HepG2 (cell line): ENCODE results near the gene MYO9A. TPM values are rescaled to one million over a fixed set of nuclear protein-coding genes. Genes with fewer than 3 reads are reported as not detected.

Experiments used
- ATAC-seq: fragments of 200-7000 bp; cut with Tn5 transposase; 3 replicates; pipeline ENCODE4 v1.9.1; 2020; ENCODE audit warnings: mild to moderate bottlenecking, moderate library complexity
- BruUV-seq: library from RNA; stranded (reverse); fragments of 400-500 nt; replicated peaks from 2 replicates; lab custom pipeline; 2021; lab: Mats Ljungman, UMichigan
- CTCF ChIA-PET: fragments of 300-600 bp; formaldehyde crosslinking; extraction: SDS; loops from one replicate; lab custom pipeline; 2021; ENCODE audit warnings: low total read pairs, inconsistent platforms, low intra/inter-chr PET ratio; lab: Yijun Ruan, JAX
- POLR2A ChIA-PET: fragments of 350-600 bp; sonication (Branson Sonifier 250); formaldehyde crosslinking; loops from one replicate; lab custom pipeline; 2020; ENCODE audit warnings: antibody characterized with exemption, inconsistent platforms; lab: Yijun Ruan, JAX
- DNase-seq: peaks from one replicate; pipeline ENCODE4 v3.0.0-alpha.2; 2015; ENCODE audit warnings: low spot score
- FAIRE-seq: peaks from 3 replicates; lab custom pipeline; 2011; peaks lifted over from hg19 to GRCh38; lab: Jason Lieb, UNC
- H2AFZ ChIP-seq: one replicate; pipeline ENCODE4 v1.6.1; 2011; ENCODE audit warnings: low read length, inconsistent platforms
- H3K27ac ChIP-seq: fragments of 300-600 bp; 3 replicates; pipeline ENCODE4 v1.8.0; 2011; ENCODE audit warnings: mixed run types, mild to moderate bottlenecking, mixed read lengths, low read length, inconsistent platforms; ENCODE audit not compliant: insufficient read depth; ENCODE audit errors: extremely low read length
- H3K27me3 ChIP-seq, 2 experiments: fragments of 200-600 bp in 1 of 2; 2 replicates in 1 of 2; 3 replicates in 1 of 2; pipeline versions ENCODE4 v1.6.0 to v1.8.0; 2011; ENCODE audit warnings: low read length in 2 of 2, mild to moderate bottlenecking in 2 of 2, moderate library complexity in 2 of 2, inconsistent platforms in 1 of 2; ENCODE audit not compliant: insufficient read depth in 2 of 2, control insufficient read depth in 1 of 2
- H3K36me3 ChIP-seq, 2 experiments: fragments of 200-600 bp in 1 of 2; replicated peaks in 1 of 2; 2 replicates in 1 of 2; 3 replicates in 1 of 2; pipeline versions ENCODE4 v1.5.1 to v1.8.0; 2011; ENCODE audit warnings: low read length in 2 of 2, inconsistent platforms in 1 of 2; ENCODE audit not compliant: insufficient read depth in 2 of 2, control insufficient read depth in 1 of 2
- H3K4me1 ChIP-seq: 2 replicates; pipeline ENCODE4 v1.5.1; 2012; ENCODE audit warnings: low read length, inconsistent platforms; ENCODE audit not compliant: insufficient read depth
- H3K4me2 ChIP-seq: 2 replicates; pipeline ENCODE4 v1.6.0; 2011; ENCODE audit warnings: low read depth, low read length, inconsistent platforms
- H3K4me3 ChIP-seq, 3 experiments: fragments of 200-600 bp in 1 of 3; sonication (generic), shearing (Covaris generic) in 1 of 3; replicated peaks in 1 of 3; 2 replicates each; pipeline ENCODE4 v1.5.1; 2011 to 2016; ENCODE audit warnings: low read length in 3 of 3, inconsistent platforms in 2 of 3, low read depth in 2 of 3, mild to moderate bottlenecking in 2 of 3, control low read depth in 1 of 3, mixed read lengths in 1 of 3; ENCODE audit not compliant: insufficient read depth in 1 of 3
- H3K79me2 ChIP-seq: one replicate; pipeline ENCODE4 v1.6.1; 2011; ENCODE audit warnings: low read length, inconsistent platforms; ENCODE audit not compliant: insufficient read depth
- H3K9ac ChIP-seq: 2 replicates; pipeline ENCODE4 v1.6.0; 2011; ENCODE audit warnings: mild to moderate bottlenecking, low read depth, low read length, inconsistent platforms; ENCODE audit not compliant: insufficient read depth
- H3K9me3 ChIP-seq: 2 replicates; pipeline ENCODE4 v1.5.1; 2012; ENCODE audit warnings: mild to moderate bottlenecking, low read length
- H4K20me1 ChIP-seq: 2 replicates; pipeline ENCODE4 v1.6.0; 2011; ENCODE audit warnings: inconsistent platforms, mild to moderate bottlenecking, low read length, moderate library complexity; ENCODE audit not compliant: insufficient read depth
- CEBPB ChIP-seq: IDR thresholded peaks from 2 replicates; pipeline ENCODE4 v1.6.1; 2011; ENCODE audit warnings: low read depth, low read length, improper control_type of control experiment, borderline replicate concordance
- EZH2 ChIP-seq: conservative IDR thresholded peaks from 2 replicates; pipeline ENCODE4 v1.6.1; 2012; ENCODE audit warnings: mild to moderate bottlenecking, low read depth, low read length, moderate library complexity
- GATAD1 ChIP-seq: IDR thresholded peaks from 2 replicates; pipeline ENCODE4 v1.6.1; 2016; ENCODE audit warnings: missing genetic modification reagents, missing compliant biosample characterization
- HMG20A ChIP-seq: IDR thresholded peaks from 2 replicates; pipeline ENCODE4 v1.6.1; 2016; ENCODE audit warnings: borderline replicate concordance
- HNF4A ChIP-seq: sonication (generic); formaldehyde crosslinking; IDR thresholded peaks from 2 replicates; pipeline ENCODE4 v1.4.0; 2020; ENCODE audit warnings: missing genetic modification reagents
- KAT8 ChIP-seq: IDR thresholded peaks from 2 replicates; pipeline ENCODE4 v1.6.1; 2016; ENCODE audit warnings: missing genetic modification reagents, missing compliant biosample characterization
- LCORL ChIP-seq, 2 experiments: fragments of 450-650 bp in 1 of 2; sonication (generic) in 1 of 2; formaldehyde crosslinking in 1 of 2; IDR thresholded peaks; 2 replicates each; pipeline versions ENCODE4 v1.5.0 to v1.6.1; 2017 to 2020; ENCODE audit warnings: antibody characterized with exemption in 1 of 2, missing genetic modification reagents in 1 of 2
- MYC ChIP-seq: sonication (generic); formaldehyde crosslinking; IDR thresholded peaks from 2 replicates; pipeline ENCODE4 v1.9.0; 2021; ENCODE audit warnings: missing genetic modification reagents, borderline replicate concordance
- NONO ChIP-seq, 2 experiments: fragments of 450-650 bp in 1 of 2; sonication (generic) in 1 of 2; formaldehyde crosslinking in 1 of 2; IDR thresholded peaks in 1 of 2; conservative IDR thresholded peaks in 1 of 2; 2 replicates each; pipeline versions ENCODE4 v1.6.1 to v1.8.0; 2017 to 2022; ENCODE audit warnings: mild to moderate bottlenecking in 1 of 2, missing genetic modification reagents in 1 of 2, moderate library complexity in 1 of 2
- TBX2 ChIP-seq: sonication (generic); formaldehyde crosslinking; IDR thresholded peaks from 2 replicates; pipeline ENCODE4 v1.5.0; 2020; ENCODE audit warnings: missing genetic modification reagents, mild to moderate bottlenecking, borderline replicate concordance
- ZNF207 ChIP-seq: fragments of 450-650 bp; IDR thresholded peaks from 2 replicates; pipeline ENCODE4 v1.6.1; 2016; ENCODE audit warnings: antibody characterized with exemption, borderline replicate concordance
- ZNF24 ChIP-seq: fragments of 450-650 bp; IDR thresholded peaks from 2 replicates; pipeline ENCODE4 v1.6.1; 2017; ENCODE audit warnings: antibody characterized with exemption, mild to moderate bottlenecking
- ZNF296 ChIP-seq: sonication (generic); formaldehyde crosslinking; conservative IDR thresholded peaks from 2 replicates; pipeline ENCODE4 v1.5.0; 2020; ENCODE audit warnings: mild to moderate bottlenecking, missing genetic modification reagents
- ZNF562 ChIP-seq: sonication (generic); formaldehyde crosslinking; IDR thresholded peaks from 2 replicates; pipeline ENCODE4 v1.8.0; 2022; ENCODE audit warnings: missing genetic modification reagents, borderline replicate concordance
- WGBS: methylation state at CpG from one replicate; pipeline ENCODE4 v1.1.6; 2017; ENCODE audit warnings: low lambda C conversion rate; 5-methylcytosine and 5-hydroxymethylcytosine counted together
- in situ Hi-C: cut with HindIII; loops from 2 replicates; pipeline ENCODE4 v1.10.0; 2017; ENCODE audit warnings: low pct_unique_long_range_greater_than_20kb; ENCODE audit not compliant: extremely low pct_ligation_motif_present
- intact Hi-C: fragments of 100-400 bp; cut with micrococcal nuclease; formaldehyde crosslinking; loops from one replicate; pipeline ENCODE4 v1.10.0; 2022; ENCODE audit not compliant: unreplicated experiment
- polyA plus RNA-seq, 8 experiments: library from polyadenylated mRNA; depleted of rRNA in 3 of 8; stranded (reverse) in 7 of 8; unstranded in 1 of 8; fragments of >200 nt; fragmentation: Illumina TruSeq in 4 of 8; extraction: Trizol in 4 of 8; gene quantifications; 2 replicates each; pipeline versions ENCODE4 v1.2.1 to v1.2.3, GENCODE V29; 2011 to 2016; ENCODE audit warnings: low read depth in 4 of 8, missing spikeins in 1 of 8, mixed read lengths in 1 of 8; ENCODE audit not compliant: insufficient read depth in 1 of 8
- total RNA-seq, 5 experiments: library from RNA; depleted of rRNA; stranded (reverse); fragments of >200 nt; fragmentation: Illumina TruSeq; extraction: Trizol; gene quantifications; 2 replicates each; pipeline ENCODE4 v1.2.3, GENCODE V29; 2016; ENCODE audit warnings: low read depth in 1 of 5
- TF ChIP-seq, protein P1 (sequence below): sonication (generic); formaldehyde crosslinking; IDR thresholded peaks from 2 replicates; pipeline ENCODE4 v1.9.0; 2022; ENCODE audit warnings: missing genetic modification reagents, mild to moderate bottlenecking, borderline replicate concordance
- TF ChIP-seq, protein P2 (sequence below): IDR thresholded peaks from 2 replicates; pipeline ENCODE4 v1.6.1; 2018; ENCODE audit warnings: missing genetic modification reagents

The MYO9A gene
- total and polyA plus RNA-seq, 2 of the 13 experiments (the other 11 are each of a cell fraction or from before 2014, with no cell fraction given) = 4.8 to 15.3 TPM

DNA sequence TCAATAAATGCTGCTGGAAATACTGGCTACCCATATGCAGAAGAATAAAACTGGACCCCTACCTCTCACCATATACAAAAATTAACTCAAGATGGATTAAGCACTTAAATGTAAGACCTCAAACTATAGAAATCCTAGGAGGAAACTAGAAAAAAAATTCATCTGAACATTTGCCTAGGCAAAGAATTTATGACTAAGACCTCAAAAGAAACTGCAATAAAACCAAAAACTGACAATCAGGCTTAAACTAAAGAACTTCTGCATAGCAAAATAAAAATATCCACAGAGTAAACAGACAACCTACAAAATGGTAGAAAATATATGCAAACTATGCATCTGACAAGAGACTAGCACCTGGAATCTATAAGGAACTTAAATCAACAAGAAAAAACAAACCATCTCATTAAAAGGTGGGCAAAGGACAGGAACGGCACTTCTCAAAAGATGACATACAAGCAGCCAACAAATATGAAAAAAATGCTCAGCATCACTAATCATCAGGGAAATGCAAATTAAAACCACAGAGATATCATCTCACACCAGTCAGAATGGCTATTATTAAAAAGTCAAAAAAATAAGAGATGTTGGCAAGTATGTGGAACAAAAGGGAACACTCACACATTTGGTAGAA, 47.0 kb downstream of the MYO9A start:
- no TSS peak for BruUV-seq
- FAIRE-seq (no peak), DNase-seq (no peak), ATAC-seq (no peak)
- POLR2A ChIA-PET = no interaction called here
- Histone ChIP-seq H3K9me3 (no peaks in the 10 kb centered on the region), H3K4me3 (no peak overlapping the region), H2AFZ (no peak overlapping the region), H4K20me1 (0 out of 2 replicates have a peak, but pooled peaks cover 2% of the 10 kb centered on the region), H3K9ac (no peak overlapping the region), H3K36me3 (no peaks in the 10 kb centered on the region), H3K4me2 (no peak overlapping the region), H3K27ac (no peak overlapping the region), H3K27me3 (no peaks in the 10 kb centered on the region), H3K4me1 (no peaks in the 10 kb centered on the region), H3K79me2 (no peaks in the 10 kb centered on the region)
- in situ Hi-C loops = no loop called here
- intact Hi-C loops = no loop called here
- WGBS = 94% methylated on average over 1 of the region's 1 CpG
- TF ChIP-seq ZNF24 = no peak
- TF ChIP-seq HNF4A (CRISPR knock-in tag) = no peak
- no peak for TF ChIP-seq TBX2
- no peak for TF ChIP-seq HMG20A
- TF ChIP-seq ZNF562 = no peak
- TF ChIP-seq GATAD1 (CRISPR knock-in tag) = no peak
- TF ChIP-seq KAT8 (CRISPR knock-in tag) = no peak
- TF ChIP-seq, protein P1, sequence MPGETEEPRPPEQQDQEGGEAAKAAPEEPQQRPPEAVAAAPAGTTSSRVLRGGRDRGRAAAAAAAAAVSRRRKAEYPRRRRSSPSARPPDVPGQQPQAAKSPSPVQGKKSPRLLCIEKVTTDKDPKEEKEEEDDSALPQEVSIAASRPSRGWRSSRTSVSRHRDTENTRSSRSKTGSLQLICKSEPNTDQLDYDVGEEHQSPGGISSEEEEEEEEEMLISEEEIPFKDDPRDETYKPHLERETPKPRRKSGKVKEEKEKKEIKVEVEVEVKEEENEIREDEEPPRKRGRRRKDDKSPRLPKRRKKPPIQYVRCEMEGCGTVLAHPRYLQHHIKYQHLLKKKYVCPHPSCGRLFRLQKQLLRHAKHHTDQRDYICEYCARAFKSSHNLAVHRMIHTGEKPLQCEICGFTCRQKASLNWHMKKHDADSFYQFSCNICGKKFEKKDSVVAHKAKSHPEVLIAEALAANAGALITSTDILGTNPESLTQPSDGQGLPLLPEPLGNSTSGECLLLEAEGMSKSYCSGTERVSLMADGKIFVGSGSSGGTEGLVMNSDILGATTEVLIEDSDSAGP (CRISPR knock-in tag) = no peak
- TF ChIP-seq CEBPB = no peak
- no peak for TF ChIP-seq ZNF207
- no peak for TF ChIP-seq EZH2
- no peak for TF ChIP-seq ZNF296 (CRISPR knock-in tag)
- TF ChIP-seq MYC (CRISPR knock-in tag) = no peak
- TF ChIP-seq LCORL (IDR thresholded peaks at IDR 0.05) = no peak
- TF ChIP-seq LCORL (CRISPR knock-in tag; IDR thresholded peaks at IDR 0.05) = no peak
- TF ChIP-seq, protein P2, sequence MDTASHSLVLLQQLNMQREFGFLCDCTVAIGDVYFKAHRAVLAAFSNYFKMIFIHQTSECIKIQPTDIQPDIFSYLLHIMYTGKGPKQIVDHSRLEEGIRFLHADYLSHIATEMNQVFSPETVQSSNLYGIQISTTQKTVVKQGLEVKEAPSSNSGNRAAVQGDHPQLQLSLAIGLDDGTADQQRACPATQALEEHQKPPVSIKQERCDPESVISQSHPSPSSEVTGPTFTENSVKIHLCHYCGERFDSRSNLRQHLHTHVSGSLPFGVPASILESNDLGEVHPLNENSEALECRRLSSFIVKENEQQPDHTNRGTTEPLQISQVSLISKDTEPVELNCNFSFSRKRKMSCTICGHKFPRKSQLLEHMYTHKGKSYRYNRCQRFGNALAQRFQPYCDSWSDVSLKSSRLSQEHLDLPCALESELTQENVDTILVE (CRISPR knock-in tag) = no peak
- no peak for TF ChIP-seq NONO (IDR thresholded peaks at IDR 0.05)
- TF ChIP-seq NONO (CRISPR knock-in tag; conservative IDR thresholded peaks at IDR 0.05) = no peak
- CTCF ChIA-PET = no interaction called here
